SW 1271 (cell line): ENCODE measurements around the gene ODAD2.
A peak's percentile ranks its signal among the peaks of the same experiment; 100 is the strongest.

Experiments
- DNase-seq, 2 experiments: peaks; one replicate each; lab custom pipeline; 2025; lab: John Stamatoyannopoulos, UW

The ODAD2 gene

GRCh38 chr10:27838361-27838760 is 160.5 kb downstream of the ODAD2 start:
- DNase-seq = no peak

- no peak for DNase-seq
Observed at GRCh38 chr10:27834476-27834875, 164.4 kb downstream of the ODAD2 start.

DNA sequence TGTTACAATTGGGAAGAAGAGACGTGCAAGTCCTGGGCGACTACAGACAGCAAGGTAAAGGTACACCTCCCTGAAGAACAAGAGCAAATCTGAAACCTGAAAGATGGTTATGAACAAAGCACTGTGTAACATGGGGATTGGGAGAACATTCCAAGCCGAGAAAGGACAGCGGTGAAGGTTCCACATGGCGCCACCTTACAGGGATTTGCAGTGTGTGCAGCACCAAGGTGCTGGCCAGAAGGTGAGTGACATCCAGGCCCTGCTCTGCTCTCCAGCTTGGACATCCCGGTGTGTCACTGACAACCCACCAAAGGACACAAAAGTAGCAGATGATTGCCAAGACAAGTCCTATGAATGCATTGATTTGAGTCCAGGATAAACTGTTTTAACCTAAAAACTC is 165.1 kb downstream of the ODAD2 start:
- no peak for DNase-seq

- no peak for DNase-seq
Observed at GRCh38 chr10:27832826-27833225, 166.1 kb downstream of the ODAD2 start.

- no peak for DNase-seq
Observed at GRCh38 chr10:27826369-27826768, 172.5 kb downstream of the ODAD2 start.

GRCh38 chr10:27822301-27822700 is 176.6 kb downstream of the ODAD2 start:
- no peak for DNase-seq

GRCh38 chr10:27820637-27821036 is 178.2 kb downstream of the ODAD2 start:
- no peak for DNase-seq

DNA sequence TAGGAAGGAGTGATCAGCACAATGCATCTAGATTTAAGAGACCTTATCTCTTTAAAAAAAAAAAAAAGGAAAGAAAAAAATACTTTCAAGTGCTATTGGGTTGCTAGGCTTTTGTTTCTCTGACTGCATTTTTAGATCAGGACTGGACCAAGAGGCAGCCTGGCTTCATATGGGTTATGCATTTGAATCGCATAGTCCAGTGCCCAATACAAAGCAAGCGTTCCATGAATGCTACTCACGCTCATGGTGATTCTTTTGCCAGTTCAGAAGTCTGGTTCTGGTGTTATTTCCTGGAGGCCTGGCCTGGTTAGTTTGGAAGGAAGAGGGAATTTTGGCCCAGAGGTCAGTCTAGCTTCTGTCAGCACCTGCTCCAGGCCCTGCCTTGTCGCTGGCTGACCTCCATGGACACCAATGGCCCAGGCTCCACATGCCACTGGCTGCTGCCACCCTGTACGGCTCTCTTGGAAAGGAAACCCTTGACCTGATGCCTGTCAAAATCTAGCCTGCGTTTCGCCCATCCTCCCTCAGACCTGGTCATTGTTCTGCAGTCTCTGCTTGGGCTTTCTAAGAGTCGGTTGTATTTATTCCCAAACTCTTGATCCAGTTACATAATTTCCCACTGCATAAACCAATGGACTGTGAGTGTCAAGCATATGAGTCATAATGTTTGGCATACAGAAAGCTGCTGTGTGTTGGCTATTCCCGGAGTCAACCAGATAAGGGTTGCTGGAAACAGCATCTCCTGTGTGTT is 178.9 kb downstream of the ODAD2 start:
- no peak for DNase-seq

DNA sequence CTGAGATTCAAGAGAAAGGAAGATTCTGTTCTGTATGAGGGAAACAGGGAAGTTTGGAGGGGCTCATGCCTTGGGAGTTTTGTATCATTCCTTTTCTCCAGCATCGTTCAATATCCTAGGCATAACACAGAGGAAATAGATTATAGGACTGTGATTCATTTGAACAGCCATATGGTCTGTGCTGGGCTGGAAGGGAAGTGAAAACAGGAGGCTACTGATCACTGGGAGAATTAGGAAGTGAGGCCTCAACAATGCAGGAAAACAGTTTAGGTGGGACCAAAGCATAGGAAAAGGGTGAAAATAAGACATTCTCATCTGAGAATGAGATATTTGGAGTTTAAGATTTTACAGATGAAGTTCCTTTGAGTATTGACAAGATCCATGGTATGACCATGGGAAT is 182.6 kb downstream of the ODAD2 start:
- DNase-seq = no peak

- DNase-seq = no peak
Observed at GRCh38 chr10:27815846-27816245, 183.0 kb downstream of the ODAD2 start.

- no peak for DNase-seq
Observed at GRCh38 chr10:27815261-27815660, 183.6 kb downstream of the ODAD2 start.

DNA sequence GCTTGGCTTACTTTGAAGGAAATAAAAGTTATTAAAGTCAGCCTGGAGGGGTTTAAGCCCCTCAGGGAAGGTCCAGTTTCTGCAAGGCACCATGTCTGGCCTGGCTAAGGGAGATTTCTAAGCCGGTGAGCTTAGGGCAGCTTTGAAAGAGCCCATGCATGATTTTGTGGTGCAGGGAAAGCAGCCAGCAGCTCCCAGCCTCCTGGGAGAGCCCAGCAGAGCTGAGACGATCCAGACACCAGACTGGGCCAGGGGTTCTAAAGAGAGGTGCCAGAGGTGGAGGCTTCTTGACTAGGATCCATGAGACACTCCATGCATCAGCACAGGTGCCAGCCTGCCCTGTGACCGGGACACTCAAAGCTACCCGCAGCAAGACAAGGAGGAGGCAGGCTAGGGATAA is 193.7 kb downstream of the ODAD2 start:
- DNase-seq = no peak

GRCh38 chr10:27804136-27804535 is 194.7 kb downstream of the ODAD2 start:
- no peak for DNase-seq

GRCh38 chr10:27801171-27801785 is 197.6 kb downstream of the ODAD2 start:
- no peak for DNase-seq

DNA sequence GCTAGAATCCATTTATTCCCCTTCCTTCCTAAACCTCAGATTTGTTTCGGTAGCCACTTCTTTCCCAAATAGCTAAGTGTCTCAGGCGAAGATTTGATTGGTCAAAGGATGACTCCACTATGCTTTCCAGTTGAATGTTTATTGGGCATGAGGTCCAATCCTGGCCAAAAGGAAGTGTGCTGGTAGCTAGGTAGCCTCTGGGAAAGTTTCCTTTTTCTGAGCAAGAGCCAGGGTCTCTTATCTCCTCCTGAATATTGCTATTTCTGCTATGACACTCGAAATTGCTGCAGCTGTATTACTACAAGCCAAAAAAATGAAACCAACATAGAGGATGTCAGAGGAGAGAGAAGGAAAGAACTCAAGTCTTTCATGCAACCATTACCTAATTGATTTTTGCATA is 199.8 kb downstream of the ODAD2 start:
- no peak for DNase-seq

DNA sequence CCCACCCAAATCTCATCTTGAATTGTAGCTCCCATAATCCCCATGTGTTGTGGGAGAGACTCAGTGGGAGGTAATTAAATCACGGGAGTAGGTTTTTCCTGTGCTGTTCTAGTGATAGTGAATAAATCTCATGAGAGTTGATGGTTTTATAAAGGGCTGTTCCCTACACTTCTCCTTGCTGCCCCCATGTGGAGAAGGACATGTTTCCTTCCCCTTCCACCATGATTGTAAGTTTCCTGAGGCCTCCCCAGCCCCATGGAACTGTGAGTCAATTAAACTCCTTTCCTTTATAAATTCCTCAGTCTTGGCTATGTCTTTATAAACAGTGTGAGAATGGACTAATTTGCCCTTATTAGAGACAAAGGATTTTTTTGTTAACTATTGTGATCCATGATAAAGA is 204.7 kb downstream of the ODAD2 start:
- DNase-seq = no peak

GRCh38 chr10:27792216-27792615 is 206.7 kb downstream of the ODAD2 start:
- DNase-seq = no peak

GRCh38 chr10:27784272-27784671 is 214.6 kb downstream of the ODAD2 start:
- DNase-seq = no peak

GRCh38 chr10:27783660-27784059 is 215.2 kb downstream of the ODAD2 start:
- DNase-seq = peak; percentile 60 to 81

GRCh38 chr10:27779462-27780015 is 219.3 kb downstream of the ODAD2 start:
- DNase-seq = no peak

DNA sequence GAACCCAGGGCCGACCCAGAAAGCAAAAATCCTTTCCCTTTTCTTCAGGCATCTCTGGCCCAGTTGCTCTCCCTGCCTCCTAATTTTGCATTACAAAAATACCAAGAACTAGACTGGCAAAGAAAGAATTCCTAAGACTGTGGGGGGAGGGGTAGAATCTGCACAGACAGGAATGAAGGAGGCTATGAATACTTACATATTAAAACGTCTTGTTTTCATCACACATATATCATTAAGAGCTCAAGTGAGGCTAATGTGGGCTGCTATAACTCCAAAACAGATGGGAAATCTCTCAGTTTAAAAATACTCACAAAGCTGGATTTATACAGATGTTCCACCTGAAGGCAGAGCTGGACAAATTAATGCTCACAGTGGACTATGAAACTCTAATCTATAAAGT is 224.0 kb downstream of the ODAD2 start:
- no peak for DNase-seq

DNA sequence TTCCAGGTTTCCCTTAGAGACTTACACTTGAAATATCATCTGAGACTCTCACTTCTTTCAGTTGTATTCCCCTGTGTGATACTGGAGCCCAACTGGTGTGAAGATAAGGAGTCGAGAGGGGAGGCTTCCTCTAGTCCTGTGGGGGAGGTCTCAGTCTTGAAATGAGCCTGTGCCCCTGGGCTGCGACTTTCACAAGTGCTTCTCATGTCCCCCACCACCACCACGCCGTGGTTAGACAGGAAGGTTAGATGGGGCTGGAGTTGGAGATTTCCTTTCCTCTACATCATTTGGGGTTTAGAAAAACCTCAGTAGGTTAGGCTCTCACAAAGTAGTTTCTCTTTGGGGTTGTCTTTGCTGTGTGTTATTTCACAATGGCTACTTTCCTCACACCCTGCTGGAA is 227.6 kb downstream of the ODAD2 start:
- no peak for DNase-seq

DNA sequence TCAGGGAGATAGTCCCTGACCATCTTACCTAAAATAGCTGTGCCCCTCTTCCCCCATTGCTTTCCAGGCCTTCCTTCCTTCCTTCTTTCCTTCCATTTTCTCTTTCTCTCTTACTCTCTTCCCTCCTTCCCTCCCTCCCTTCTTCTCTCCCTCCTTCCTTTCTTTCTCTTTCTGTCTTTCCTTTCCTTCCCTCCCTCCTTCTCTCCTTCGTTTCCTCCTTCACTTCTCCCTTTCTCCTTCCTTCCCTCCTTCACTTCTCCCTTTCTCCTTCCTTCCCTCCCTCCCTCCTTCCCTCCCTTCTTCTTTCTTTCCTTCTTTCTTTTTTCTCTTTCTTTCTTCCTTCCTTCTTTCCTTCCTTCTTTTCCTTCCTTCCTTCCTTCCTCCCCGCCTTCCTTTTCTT is 228.7 kb downstream of the ODAD2 start:
- no peak for DNase-seq
